HEK293 (cell line): ENCODE measurements around the gene MED19.

Experiments
- GFI1B ChIP-seq: fragments of 450-650 bp; formaldehyde crosslinking; IDR thresholded peaks from 2 replicates; pipeline ENCODE4 v1.5.1; 2016; ENCODE audit warnings: missing biosample characterization, missing genetic modification characterization
- IKZF3 ChIP-seq: fragments of 450-650 bp; IDR thresholded peaks from 2 replicates; pipeline ENCODE4 v1.5.0; 2018; ENCODE audit warnings: missing biosample characterization, mild to moderate bottlenecking, missing genetic modification characterization, moderate library complexity
- KLF1 ChIP-seq: fragments of 450-650 bp; formaldehyde crosslinking; IDR thresholded peaks from 2 replicates; pipeline ENCODE4 v1.5.1; 2016; ENCODE audit warnings: missing biosample characterization, missing genetic modification characterization
- MEIS1 ChIP-seq: sonication (generic); formaldehyde crosslinking; IDR thresholded peaks from 2 replicates; pipeline ENCODE4 v1.8.1; 2022; ENCODE audit warnings: missing genetic modification reagents, mild to moderate bottlenecking, borderline replicate concordance
- MZF1 ChIP-seq: fragments of 450-650 bp; formaldehyde crosslinking; IDR thresholded peaks from 2 replicates; pipeline ENCODE4 v1.5.1; 2017; ENCODE audit warnings: missing biosample characterization, missing genetic modification characterization, borderline replicate concordance
- OSR2 ChIP-seq: fragments of 450-650 bp; formaldehyde crosslinking; IDR thresholded peaks from 2 replicates; pipeline ENCODE4 v1.5.1; 2016; ENCODE audit warnings: missing biosample characterization, missing genetic modification characterization
- SP7 ChIP-seq: fragments of 450-650 bp; formaldehyde crosslinking; IDR thresholded peaks from 2 replicates; pipeline ENCODE4 v1.5.1; 2016; ENCODE audit warnings: missing biosample characterization, missing genetic modification characterization
- ZBTB17 ChIP-seq: fragments of 450-650 bp; formaldehyde crosslinking; IDR thresholded peaks from 2 replicates; pipeline ENCODE4 v1.5.1; 2016; ENCODE audit warnings: missing biosample characterization, missing genetic modification characterization
- ZBTB48 ChIP-seq: fragments of 450-650 bp; formaldehyde crosslinking; IDR thresholded peaks from 2 replicates; pipeline ENCODE4 v1.5.1; 2016; ENCODE audit warnings: missing biosample characterization, missing genetic modification characterization
- ZFHX2 ChIP-seq: fragments of 450-650 bp; formaldehyde crosslinking; conservative IDR thresholded peaks from 2 replicates; pipeline ENCODE4 v1.5.1; 2016; ENCODE audit warnings: missing biosample characterization, missing genetic modification characterization
- ZFP3 ChIP-seq: fragments of 450-650 bp; formaldehyde crosslinking; IDR thresholded peaks from 2 replicates; pipeline ENCODE4 v1.5.1; 2016; ENCODE audit warnings: low read depth, missing biosample characterization, missing genetic modification characterization
- ZFP69B ChIP-seq: fragments of 450-650 bp; formaldehyde crosslinking; IDR thresholded peaks from 2 replicates; pipeline ENCODE4 v1.5.1; 2016; ENCODE audit warnings: missing biosample characterization, missing genetic modification characterization
- ZNF132 ChIP-seq: fragments of 450-650 bp; formaldehyde crosslinking; IDR thresholded peaks from 2 replicates; pipeline ENCODE4 v1.5.1; 2017; ENCODE audit warnings: missing biosample characterization, missing genetic modification characterization, borderline replicate concordance
- ZNF24 ChIP-seq: fragments of 450-650 bp; formaldehyde crosslinking; IDR thresholded peaks from 2 replicates; pipeline ENCODE4 v1.5.1; 2016; ENCODE audit warnings: missing biosample characterization, missing genetic modification characterization
- ZNF248 ChIP-seq: fragments of 450-650 bp; formaldehyde crosslinking; IDR thresholded peaks from 2 replicates; pipeline ENCODE4 v1.5.1; 2017; ENCODE audit warnings: missing biosample characterization, missing genetic modification characterization
- ZNF48 ChIP-seq: fragments of 450-650 bp; formaldehyde crosslinking; IDR thresholded peaks from 2 replicates; pipeline ENCODE4 v1.5.1; 2016; ENCODE audit warnings: missing biosample characterization, missing genetic modification characterization
- ZNF555 ChIP-seq: fragments of 450-650 bp; formaldehyde crosslinking; conservative IDR thresholded peaks from 2 replicates; pipeline ENCODE4 v1.5.1; 2017; ENCODE audit warnings: missing biosample characterization, mild to moderate bottlenecking, missing genetic modification characterization, inconsistent platforms
- ZNF561 ChIP-seq: fragments of 450-650 bp; IDR thresholded peaks from 2 replicates; pipeline ENCODE4 v1.5.1; 2018; ENCODE audit warnings: missing biosample characterization, missing genetic modification characterization, borderline replicate concordance
- ZNF658 ChIP-seq: fragments of 450-650 bp; formaldehyde crosslinking; IDR thresholded peaks from 2 replicates; pipeline ENCODE4; 2016; ENCODE audit warnings: missing biosample characterization, missing genetic modification characterization
- ZNF747 ChIP-seq: fragments of 450-650 bp; formaldehyde crosslinking; IDR thresholded peaks from 2 replicates; pipeline ENCODE4 v1.5.1; 2016; ENCODE audit warnings: missing biosample characterization, missing genetic modification characterization
- ZNF843 ChIP-seq: fragments of 450-650 bp; formaldehyde crosslinking; IDR thresholded peaks from 2 replicates; pipeline ENCODE4 v1.5.1; 2016; ENCODE audit warnings: missing biosample characterization, missing genetic modification characterization
- TF ChIP-seq, protein P1 (sequence below): fragments of 450-650 bp; formaldehyde crosslinking; conservative IDR thresholded peaks from 2 replicates; pipeline ENCODE4 v1.5.1; 2016; ENCODE audit warnings: low read depth, missing biosample characterization, missing genetic modification characterization
- TF ChIP-seq, protein P2 (sequence below): fragments of 450-650 bp; formaldehyde crosslinking; IDR thresholded peaks from 2 replicates; pipeline ENCODE4 v1.5.1; 2016; ENCODE audit warnings: missing biosample characterization, missing genetic modification characterization
- TF ChIP-seq, protein P3 (sequence below): fragments of 450-650 bp; formaldehyde crosslinking; IDR thresholded peaks from 2 replicates; pipeline ENCODE4 v1.5.1; 2016; ENCODE audit warnings: missing biosample characterization, missing genetic modification characterization
- TF ChIP-seq, protein P4 (sequence below): fragments of 450-650 bp; formaldehyde crosslinking; IDR thresholded peaks from 2 replicates; pipeline ENCODE4 v1.5.1; 2017; ENCODE audit warnings: missing biosample characterization, missing genetic modification characterization
- TF ChIP-seq, protein P5 (sequence below): fragments of 450-650 bp; formaldehyde crosslinking; IDR thresholded peaks from 2 replicates; pipeline ENCODE4 v1.5.1; 2016; ENCODE audit warnings: missing biosample characterization, missing genetic modification characterization

The MED19 gene

DNA sequence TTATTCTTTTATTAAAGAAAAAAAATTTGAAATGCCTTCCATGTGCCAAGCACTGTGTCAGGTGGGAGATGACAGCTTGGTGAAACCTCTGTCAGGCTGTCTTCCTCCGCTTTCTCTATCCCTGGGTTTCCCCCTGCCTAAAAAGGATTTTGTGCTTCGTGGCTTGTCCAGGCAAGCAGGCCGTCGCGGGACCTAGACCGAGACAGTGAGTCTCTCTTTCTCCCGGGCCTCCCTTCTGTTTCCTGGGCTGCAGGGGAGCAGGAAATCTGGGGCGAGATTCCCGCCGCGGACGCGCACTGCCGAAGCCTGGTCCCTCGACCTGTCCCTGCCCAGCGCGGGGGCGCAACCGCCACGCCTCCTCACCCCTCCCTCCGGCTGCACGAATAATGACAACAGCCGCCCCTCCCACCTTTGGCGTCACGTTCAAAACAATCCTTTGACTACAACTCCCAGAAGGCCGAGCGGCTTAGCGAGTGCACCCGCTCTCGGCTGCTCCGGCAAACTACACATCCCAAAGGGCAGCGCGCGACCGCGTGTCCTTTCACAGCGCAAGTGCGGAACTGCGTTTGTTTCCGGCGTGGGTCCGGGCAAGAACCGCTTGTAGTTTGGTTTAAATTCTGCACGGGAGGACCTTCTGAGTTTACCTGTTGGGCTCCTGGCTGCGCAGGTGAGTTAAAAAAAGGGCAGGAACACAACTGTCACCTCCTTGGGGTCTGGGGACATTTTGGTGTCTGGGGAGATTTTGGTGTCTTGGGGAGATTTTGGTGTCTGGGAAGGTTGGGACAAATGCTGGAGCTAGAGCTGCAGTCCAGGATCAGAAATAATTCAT lies 54.6 kb downstream of the MED19 start, which contains the start of gene CLP1 (continued):
- TF ChIP-seq ZNF24 (tag by site-specific recombination) = 0 out of 2 replicates have a peak, but pooled peaks have one; percentile 26
- TF ChIP-seq, protein P1, sequence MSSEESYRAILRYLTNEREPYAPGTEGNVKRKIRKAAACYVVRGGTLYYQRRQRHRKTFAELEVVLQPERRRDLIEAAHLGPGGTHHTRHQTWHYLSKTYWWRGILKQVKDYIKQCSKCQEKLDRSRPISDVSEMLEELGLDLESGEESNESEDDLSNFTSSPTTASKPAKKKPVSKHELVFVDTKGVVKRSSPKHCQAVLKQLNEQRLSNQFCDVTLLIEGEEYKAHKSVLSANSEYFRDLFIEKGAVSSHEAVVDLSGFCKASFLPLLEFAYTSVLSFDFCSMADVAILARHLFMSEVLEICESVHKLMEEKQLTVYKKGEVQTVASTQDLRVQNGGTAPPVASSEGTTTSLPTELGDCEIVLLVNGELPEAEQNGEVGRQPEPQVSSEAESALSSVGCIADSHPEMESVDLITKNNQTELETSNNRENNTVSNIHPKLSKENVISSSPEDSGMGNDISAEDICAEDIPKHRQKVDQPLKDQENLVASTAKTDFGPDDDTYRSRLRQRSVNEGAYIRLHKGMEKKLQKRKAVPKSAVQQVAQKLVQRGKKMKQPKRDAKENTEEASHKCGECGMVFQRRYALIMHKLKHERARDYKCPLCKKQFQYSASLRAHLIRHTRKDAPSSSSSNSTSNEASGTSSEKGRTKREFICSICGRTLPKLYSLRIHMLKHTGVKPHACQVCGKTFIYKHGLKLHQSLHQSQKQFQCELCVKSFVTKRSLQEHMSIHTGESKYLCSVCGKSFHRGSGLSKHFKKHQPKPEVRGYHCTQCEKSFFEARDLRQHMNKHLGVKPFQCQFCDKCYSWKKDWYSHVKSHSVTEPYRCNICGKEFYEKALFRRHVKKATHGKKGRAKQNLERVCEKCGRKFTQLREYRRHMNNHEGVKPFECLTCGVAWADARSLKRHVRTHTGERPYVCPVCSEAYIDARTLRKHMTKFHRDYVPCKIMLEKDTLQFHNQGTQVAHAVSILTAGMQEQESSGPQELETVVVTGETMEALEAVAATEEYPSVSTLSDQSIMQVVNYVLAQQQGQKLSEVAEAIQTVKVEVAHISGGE = peak; percentile 85
- TF ChIP-seq ZBTB48 = peak; percentile 93
- no peak for TF ChIP-seq ZFP3 (tag by site-specific recombination)
- peak; percentile 72 for TF ChIP-seq IKZF3 (tag by site-specific recombination)
- TF ChIP-seq ZNF48 = no peak
- 0 out of 2 replicates have a peak, but pooled peaks have one; percentile 15 for TF ChIP-seq ZNF843
- TF ChIP-seq MZF1 (tag by site-specific recombination) = peak; percentile 23; the same call in 1 of the 2 replicates
- peak; percentile 84 for TF ChIP-seq ZFHX2 (tag by site-specific recombination)
- no peak for TF ChIP-seq MEIS1 (CRISPR knock-in tag)
- TF ChIP-seq ZNF658 (tag by site-specific recombination) = no peak
- no peak for TF ChIP-seq ZNF132 (tag by site-specific recombination)
- TF ChIP-seq KLF1 (tag by site-specific recombination) = peak; percentile 45; the same call in 1 of the 2 replicates
- no peak for TF ChIP-seq ZNF248
- 0 out of 2 replicates have a peak, but pooled peaks have one; percentile 26 for TF ChIP-seq GFI1B (tag by site-specific recombination)
- peak; percentile 55 for TF ChIP-seq ZBTB17 (tag by site-specific recombination)
- no peak for TF ChIP-seq OSR2
- TF ChIP-seq, protein P2, sequence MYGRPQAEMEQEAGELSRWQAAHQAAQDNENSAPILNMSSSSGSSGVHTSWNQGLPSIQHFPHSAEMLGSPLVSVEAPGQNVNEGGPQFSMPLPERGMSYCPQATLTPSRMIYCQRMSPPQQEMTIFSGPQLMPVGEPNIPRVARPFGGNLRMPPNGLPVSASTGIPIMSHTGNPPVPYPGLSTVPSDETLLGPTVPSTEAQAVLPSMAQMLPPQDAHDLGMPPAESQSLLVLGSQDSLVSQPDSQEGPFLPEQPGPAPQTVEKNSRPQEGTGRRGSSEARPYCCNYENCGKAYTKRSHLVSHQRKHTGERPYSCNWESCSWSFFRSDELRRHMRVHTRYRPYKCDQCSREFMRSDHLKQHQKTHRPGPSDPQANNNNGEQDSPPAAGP = no peak
- TF ChIP-seq, protein P3, sequence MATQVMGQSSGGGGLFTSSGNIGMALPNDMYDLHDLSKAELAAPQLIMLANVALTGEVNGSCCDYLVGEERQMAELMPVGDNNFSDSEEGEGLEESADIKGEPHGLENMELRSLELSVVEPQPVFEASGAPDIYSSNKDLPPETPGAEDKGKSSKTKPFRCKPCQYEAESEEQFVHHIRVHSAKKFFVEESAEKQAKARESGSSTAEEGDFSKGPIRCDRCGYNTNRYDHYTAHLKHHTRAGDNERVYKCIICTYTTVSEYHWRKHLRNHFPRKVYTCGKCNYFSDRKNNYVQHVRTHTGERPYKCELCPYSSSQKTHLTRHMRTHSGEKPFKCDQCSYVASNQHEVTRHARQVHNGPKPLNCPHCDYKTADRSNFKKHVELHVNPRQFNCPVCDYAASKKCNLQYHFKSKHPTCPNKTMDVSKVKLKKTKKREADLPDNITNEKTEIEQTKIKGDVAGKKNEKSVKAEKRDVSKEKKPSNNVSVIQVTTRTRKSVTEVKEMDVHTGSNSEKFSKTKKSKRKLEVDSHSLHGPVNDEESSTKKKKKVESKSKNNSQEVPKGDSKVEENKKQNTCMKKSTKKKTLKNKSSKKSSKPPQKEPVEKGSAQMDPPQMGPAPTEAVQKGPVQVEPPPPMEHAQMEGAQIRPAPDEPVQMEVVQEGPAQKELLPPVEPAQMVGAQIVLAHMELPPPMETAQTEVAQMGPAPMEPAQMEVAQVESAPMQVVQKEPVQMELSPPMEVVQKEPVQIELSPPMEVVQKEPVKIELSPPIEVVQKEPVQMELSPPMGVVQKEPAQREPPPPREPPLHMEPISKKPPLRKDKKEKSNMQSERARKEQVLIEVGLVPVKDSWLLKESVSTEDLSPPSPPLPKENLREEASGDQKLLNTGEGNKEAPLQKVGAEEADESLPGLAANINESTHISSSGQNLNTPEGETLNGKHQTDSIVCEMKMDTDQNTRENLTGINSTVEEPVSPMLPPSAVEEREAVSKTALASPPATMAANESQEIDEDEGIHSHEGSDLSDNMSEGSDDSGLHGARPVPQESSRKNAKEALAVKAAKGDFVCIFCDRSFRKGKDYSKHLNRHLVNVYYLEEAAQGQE (tag by site-specific recombination) = 0 out of 2 replicates have a peak, but pooled peaks have one; percentile 40
- TF ChIP-seq SP7 (tag by site-specific recombination) = peak; percentile 41; the same call in 1 of the 2 replicates
- no peak for TF ChIP-seq ZNF747 (tag by site-specific recombination)
- TF ChIP-seq ZNF555 = no peak
- TF ChIP-seq, protein P4, sequence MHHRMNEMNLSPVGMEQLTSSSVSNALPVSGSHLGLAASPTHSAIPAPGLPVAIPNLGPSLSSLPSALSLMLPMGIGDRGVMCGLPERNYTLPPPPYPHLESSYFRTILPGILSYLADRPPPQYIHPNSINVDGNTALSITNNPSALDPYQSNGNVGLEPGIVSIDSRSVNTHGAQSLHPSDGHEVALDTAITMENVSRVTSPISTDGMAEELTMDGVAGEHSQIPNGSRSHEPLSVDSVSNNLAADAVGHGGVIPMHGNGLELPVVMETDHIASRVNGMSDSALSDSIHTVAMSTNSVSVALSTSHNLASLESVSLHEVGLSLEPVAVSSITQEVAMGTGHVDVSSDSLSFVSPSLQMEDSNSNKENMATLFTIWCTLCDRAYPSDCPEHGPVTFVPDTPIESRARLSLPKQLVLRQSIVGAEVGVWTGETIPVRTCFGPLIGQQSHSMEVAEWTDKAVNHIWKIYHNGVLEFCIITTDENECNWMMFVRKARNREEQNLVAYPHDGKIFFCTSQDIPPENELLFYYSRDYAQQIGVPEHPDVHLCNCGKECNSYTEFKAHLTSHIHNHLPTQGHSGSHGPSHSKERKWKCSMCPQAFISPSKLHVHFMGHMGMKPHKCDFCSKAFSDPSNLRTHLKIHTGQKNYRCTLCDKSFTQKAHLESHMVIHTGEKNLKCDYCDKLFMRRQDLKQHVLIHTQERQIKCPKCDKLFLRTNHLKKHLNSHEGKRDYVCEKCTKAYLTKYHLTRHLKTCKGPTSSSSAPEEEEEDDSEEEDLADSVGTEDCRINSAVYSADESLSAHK (tag by site-specific recombination) = peak; percentile 20; the same call in 1 of the 2 replicates
- TF ChIP-seq, protein P5, sequence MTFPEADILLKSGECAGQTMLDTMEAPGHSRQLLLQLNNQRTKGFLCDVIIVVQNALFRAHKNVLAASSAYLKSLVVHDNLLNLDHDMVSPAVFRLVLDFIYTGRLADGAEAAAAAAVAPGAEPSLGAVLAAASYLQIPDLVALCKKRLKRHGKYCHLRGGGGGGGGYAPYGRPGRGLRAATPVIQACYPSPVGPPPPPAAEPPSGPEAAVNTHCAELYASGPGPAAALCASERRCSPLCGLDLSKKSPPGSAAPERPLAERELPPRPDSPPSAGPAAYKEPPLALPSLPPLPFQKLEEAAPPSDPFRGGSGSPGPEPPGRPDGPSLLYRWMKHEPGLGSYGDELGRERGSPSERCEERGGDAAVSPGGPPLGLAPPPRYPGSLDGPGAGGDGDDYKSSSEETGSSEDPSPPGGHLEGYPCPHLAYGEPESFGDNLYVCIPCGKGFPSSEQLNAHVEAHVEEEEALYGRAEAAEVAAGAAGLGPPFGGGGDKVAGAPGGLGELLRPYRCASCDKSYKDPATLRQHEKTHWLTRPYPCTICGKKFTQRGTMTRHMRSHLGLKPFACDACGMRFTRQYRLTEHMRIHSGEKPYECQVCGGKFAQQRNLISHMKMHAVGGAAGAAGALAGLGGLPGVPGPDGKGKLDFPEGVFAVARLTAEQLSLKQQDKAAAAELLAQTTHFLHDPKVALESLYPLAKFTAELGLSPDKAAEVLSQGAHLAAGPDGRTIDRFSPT (tag by site-specific recombination) = peak; percentile 72
- TF ChIP-seq ZFP69B (tag by site-specific recombination) = no peak
- 0 out of 2 replicates have a peak, but pooled peaks have one; percentile 53 for TF ChIP-seq ZNF561 (tag by site-specific recombination)
